ENCODE data around the gene GNG12.

DNA sequence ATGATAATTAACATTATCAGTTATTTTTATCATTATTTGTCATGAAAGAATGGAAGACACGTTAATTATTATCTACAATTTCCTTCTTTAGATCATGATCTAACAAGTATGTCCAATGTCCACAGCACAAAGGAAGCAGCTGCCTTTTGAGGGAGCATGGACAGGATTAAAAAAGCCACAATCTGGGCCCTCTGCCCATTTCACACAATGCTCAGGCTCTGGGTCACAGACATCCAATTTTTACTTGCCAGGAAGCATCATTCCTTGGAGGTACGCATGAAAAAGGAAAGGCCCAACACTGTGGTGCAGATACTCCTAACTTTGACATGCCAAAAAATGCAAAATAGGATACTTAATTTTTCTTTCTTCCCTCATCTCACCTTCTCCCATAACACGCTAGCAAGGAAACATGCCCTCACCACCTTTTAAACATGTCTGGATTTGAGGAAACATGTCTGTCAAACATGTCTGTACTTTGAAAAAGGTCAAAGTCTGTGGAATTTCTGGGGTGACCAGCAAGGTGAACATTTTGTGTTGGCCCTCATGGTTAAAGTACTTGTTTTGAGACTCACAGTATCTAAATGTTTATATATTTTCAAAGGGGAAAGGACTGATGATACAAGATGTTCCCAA is 108.2 kb downstream of the GNG12 start:
- TF ChIP-seq POLR2AphosphoS5 (IDR thresholded peaks at IDR 0.05; ENCODE audit: low read depth, low read length): no peak
- no peak for TF ChIP-seq POLR2A (IDR thresholded peaks at IDR 0.05; ENCODE audit: low read depth, low read length)
- TF ChIP-seq TAF1 (IDR thresholded peaks at IDR 0.05; ENCODE audit: borderline replicate concordance, low read depth, low read length): no peak
